ENCODE measurements around the gene TANK. TPM values are rescaled to one million over a fixed set of nuclear protein-coding genes. Genes with fewer than 3 reads are reported as not detected.
A peak's percentile ranks its signal among the peaks of the same experiment; 100 is the strongest.

The TANK gene, protein sequence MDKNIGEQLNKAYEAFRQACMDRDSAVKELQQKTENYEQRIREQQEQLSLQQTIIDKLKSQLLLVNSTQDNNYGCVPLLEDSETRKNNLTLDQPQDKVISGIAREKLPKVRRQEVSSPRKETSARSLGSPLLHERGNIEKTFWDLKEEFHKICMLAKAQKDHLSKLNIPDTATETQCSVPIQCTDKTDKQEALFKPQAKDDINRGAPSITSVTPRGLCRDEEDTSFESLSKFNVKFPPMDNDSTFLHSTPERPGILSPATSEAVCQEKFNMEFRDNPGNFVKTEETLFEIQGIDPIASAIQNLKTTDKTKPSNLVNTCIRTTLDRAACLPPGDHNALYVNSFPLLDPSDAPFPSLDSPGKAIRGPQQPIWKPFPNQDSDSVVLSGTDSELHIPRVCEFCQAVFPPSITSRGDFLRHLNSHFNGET
- total RNA-seq (2022) (62.0 and 79.6 TPM in 2 replicates), Bru-seq, nascent RNA (percentile 95 among the genes with signal in this experiment), BruChase-seq, experiment 1, labeled RNA remaining after a 6-hour chase (percentile 78 among the genes with signal in this experiment), BruChase-seq, experiment 2, labeled RNA remaining after a 2-hour chase (percentile 88 among the genes with signal in this experiment)
- long read RNA-seq, transcript TANK-202 (8 exons, 2,171 nt): major isoform, 101 of 183 reads
- long read RNA-seq, partial matches to known transcripts: 7 of 183 reads
- long read RNA-seq, other reads (novel, unspliced or antisense): 71 of 183 reads

DNA sequence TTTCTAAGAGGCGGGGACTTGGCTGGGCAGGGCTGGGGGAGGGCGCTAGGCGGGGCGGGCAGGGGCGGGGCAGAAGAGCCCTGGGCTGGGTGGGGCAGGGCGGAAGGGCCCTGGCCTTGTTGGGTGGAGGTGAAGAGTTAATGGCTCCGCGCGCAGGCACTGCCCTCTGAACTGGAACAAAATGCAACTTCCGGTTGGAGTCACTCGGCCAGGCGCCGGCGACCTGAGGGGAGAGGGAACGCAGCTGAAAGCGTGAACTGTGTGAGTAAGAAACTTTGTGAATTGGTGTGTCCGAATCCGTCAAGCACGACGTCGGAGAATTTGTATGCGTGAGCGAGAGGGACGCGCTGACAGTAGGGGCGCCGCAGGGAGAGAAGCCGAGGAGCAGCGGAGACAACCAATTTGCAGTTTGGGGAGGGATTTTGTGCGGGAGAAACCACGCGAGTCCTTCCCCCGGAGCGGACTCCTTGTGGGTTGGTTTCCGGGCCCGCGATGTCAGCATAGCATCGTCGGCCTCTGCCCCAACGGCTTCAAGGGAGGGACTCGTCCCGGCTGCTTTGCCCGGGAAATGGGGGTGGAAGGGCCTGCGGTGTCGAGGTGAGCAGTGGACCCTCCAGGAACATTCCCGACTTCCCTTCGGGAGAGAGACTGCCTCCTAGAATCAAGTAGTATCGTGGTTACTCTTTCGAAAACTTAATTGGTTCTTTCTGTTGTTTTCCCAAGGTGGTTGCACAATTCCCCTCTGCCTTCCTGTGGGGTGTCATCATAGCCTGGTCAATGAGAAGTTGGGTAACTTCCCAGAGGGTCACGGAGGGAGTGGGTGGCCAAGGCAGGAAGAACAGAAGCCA lies at the start of gene TANK:
Gene TANK (plus strand): TSS at position 203 of the 848 bp plus-strand sequence. CDS start 19,235 bp downstream, outside the sequence.
- H3K27ac Mint-ChIP-seq (ENCODE audit: low read depth, unreplicated experiment): peak within 1 kb of the TSS; percentile 99
- H3K27me3 Mint-ChIP-seq (ENCODE audit: insufficient read depth, unreplicated experiment): no peaks in the 10 kb centered on the region
- TF ChIP-seq, protein P1, sequence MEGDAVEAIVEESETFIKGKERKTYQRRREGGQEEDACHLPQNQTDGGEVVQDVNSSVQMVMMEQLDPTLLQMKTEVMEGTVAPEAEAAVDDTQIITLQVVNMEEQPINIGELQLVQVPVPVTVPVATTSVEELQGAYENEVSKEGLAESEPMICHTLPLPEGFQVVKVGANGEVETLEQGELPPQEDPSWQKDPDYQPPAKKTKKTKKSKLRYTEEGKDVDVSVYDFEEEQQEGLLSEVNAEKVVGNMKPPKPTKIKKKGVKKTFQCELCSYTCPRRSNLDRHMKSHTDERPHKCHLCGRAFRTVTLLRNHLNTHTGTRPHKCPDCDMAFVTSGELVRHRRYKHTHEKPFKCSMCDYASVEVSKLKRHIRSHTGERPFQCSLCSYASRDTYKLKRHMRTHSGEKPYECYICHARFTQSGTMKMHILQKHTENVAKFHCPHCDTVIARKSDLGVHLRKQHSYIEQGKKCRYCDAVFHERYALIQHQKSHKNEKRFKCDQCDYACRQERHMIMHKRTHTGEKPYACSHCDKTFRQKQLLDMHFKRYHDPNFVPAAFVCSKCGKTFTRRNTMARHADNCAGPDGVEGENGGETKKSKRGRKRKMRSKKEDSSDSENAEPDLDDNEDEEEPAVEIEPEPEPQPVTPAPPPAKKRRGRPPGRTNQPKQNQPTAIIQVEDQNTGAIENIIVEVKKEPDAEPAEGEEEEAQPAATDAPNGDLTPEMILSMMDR (IDR thresholded peaks at IDR 0.05; ENCODE audit: unreplicated experiment): no peak
- BruUV-seq (replicated peaks): TSS peak; percentile 99
- POLR2A ChIA-PET: interaction anchor here (0.6 to 2.7 kb wide), 19 partner anchors 9 to 1070 kb away, joined by 3 to 38 read pairs (median 4); no protein-coding TSS in a partner anchor
- H3K4me3 Mint-ChIP-seq (ENCODE audit: unreplicated experiment): peak within 1 kb of the TSS; percentile 86
- peaks cover 27% of the 10 kb centered on the region for H3K36me3 Mint-ChIP-seq (ENCODE audit: insufficient read depth, unreplicated experiment)
- H3K4me1 Mint-ChIP-seq (ENCODE audit: insufficient read depth, unreplicated experiment): peaks cover 20% of the 10 kb centered on the region
- peak; percentile 99 for DNase-seq (ENCODE audit: unreplicated experiment)
- CTCF ChIA-PET: interaction anchor here (0.6 to 2.2 kb wide), 3 partner anchors 74 to 709 kb away, joined by 3 to 7 read pairs (median 3); no protein-coding TSS in a partner anchor
- intact Hi-C loops (cut with micrococcal nuclease): loop anchor here (1.0 to 2.0 kb wide), 3 partner anchors 37 to 98 kb away; no protein-coding TSS in a partner anchor
- H3K9me3 Mint-ChIP-seq (ENCODE audit: unreplicated experiment): no peaks in the 10 kb centered on the region

DNA sequence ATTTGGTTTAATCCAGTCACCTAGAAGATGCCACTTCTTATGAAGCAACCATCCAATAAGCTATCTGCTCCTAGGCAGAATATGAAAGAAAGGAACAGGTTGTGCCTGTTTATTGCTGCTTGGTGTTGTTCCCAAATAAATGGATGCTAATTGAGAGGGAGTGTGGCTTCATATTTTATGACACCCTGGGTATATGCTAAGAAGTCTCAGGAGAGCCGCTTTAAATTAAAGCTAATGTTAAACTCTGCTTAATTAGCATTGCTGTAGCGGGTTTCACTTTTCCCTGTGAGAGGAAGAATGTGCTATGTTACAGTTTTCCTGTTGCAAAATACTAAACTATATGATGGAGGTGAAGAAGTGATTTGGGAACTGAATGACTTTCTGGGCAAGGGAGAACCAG lies 48.7 kb upstream of the TANK start:
- no peaks in the 10 kb centered on the region for H3K36me3 Mint-ChIP-seq (ENCODE audit: insufficient read depth, unreplicated experiment)
- no peak overlapping the region for H3K27ac Mint-ChIP-seq (ENCODE audit: low read depth, unreplicated experiment)
- POLR2A ChIA-PET: interaction anchor here (0.6 to 0.8 kb wide), 3 partner anchors 10 to 694 kb away, joined by 3 read pairs; no protein-coding TSS in a partner anchor
- H3K4me3 Mint-ChIP-seq (ENCODE audit: unreplicated experiment): no peak overlapping the region
- CTCF ChIA-PET: no interaction called here
- TF ChIP-seq, protein P1 (IDR thresholded peaks at IDR 0.05; ENCODE audit: unreplicated experiment): no peak
- H3K9me3 Mint-ChIP-seq (ENCODE audit: unreplicated experiment): no peaks in the 10 kb centered on the region
- DNase-seq (ENCODE audit: unreplicated experiment): no peak
- H3K4me1 Mint-ChIP-seq (ENCODE audit: insufficient read depth, unreplicated experiment): no peaks in the 10 kb centered on the region
- intact Hi-C loops (cut with micrococcal nuclease): no loop called here
- no TSS peak for BruUV-seq (replicated peaks)
- no peaks in the 10 kb centered on the region for H3K27me3 Mint-ChIP-seq (ENCODE audit: insufficient read depth, unreplicated experiment)

DNA sequence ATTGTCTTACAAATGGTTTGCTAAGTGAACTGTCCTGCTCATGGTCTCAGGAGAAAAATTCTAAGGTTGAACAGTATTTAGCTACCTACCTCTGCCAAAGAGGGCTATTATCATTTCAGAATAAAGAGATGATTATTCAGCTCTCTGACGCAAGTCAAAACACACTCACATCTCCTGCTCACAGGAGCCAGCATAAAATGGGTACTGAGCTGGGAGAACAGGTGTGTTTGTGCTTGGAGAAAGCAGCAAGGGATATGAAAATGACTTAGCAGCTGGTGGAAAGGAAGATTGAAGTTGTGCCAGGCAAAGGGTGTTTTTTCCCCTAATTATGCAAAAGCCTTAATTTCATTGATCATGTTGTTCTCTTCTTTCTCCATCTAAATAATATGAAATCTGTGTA lies 47.3 kb upstream of the TANK start:
- no peak for DNase-seq (ENCODE audit: unreplicated experiment)
- TF ChIP-seq, protein P1 (IDR thresholded peaks at IDR 0.05; ENCODE audit: unreplicated experiment): no peak
- ChIA-PET CTCF (no interaction called here), POLR2A (interaction anchor here (1.1 to 1.7 kb wide), 2 partner anchors 9 to 10 kb away, joined by 4 to 8 read pairs; no protein-coding TSS in a partner anchor)
- Mint-ChIP-seq H3K27ac (ENCODE audit: low read depth, unreplicated experiment) (no peak overlapping the region), H3K27me3 (ENCODE audit: insufficient read depth, unreplicated experiment) (no peaks in the 10 kb centered on the region), H3K9me3 (ENCODE audit: unreplicated experiment) (no peaks in the 10 kb centered on the region), H3K4me3 (ENCODE audit: unreplicated experiment) (no peak overlapping the region), H3K36me3 (ENCODE audit: insufficient read depth, unreplicated experiment) (no peaks in the 10 kb centered on the region), H3K4me1 (ENCODE audit: insufficient read depth, unreplicated experiment) (peaks cover 5% of the 10 kb centered on the region)
- intact Hi-C loops (cut with micrococcal nuclease): no loop called here
- no TSS peak for BruUV-seq (replicated peaks)

Measured in MCF 10A (cell line).